HG03045 (cell line): ENCODE data around the gene SHH.

Experiments
- ATAC-seq: cut with Tn5 transposase; IDR thresholded peaks from one replicate; pipeline ENCODE4 v1.9.1; 2021; ENCODE audit warnings: mild to moderate bottlenecking, moderate library complexity; ENCODE audit not compliant: unreplicated experiment

The SHH gene

GRCh38 chr7:155794196-155794595 is 18.1 kb downstream of the SHH start:
- ATAC-seq: no peak

GRCh38 chr7:155793720-155794119 is 18.5 kb downstream of the SHH start:
- ATAC-seq: no peak

GRCh38 chr7:155792999-155793560 is 19.2 kb downstream of the SHH start:
- ATAC-seq: no peak

- ATAC-seq: no peak
Observed at GRCh38 chr7:155792315-155792960, 19.8 kb downstream of the SHH start.

GRCh38 chr7:155791836-155792235 is 20.4 kb downstream of the SHH start:
- ATAC-seq: no peak

GRCh38 chr7:155791214-155791737 is 21.0 kb downstream of the SHH start:
- no peak for ATAC-seq

GRCh38 chr7:155790666-155791065 is 21.6 kb downstream of the SHH start:
- ATAC-seq: no peak

GRCh38 chr7:155789001-155789725 is 23.1 kb downstream of the SHH start:
- no peak for ATAC-seq

GRCh38 chr7:155788616-155789000 is 23.7 kb downstream of the SHH start:
- no peak for ATAC-seq

GRCh38 chr7:155787171-155787851 is 25.0 kb downstream of the SHH start:
- ATAC-seq: no peak

GRCh38 chr7:155786491-155786890 is 25.8 kb downstream of the SHH start:
- ATAC-seq: no peak

- no peak for ATAC-seq
Observed at GRCh38 chr7:155785536-155785935, 26.7 kb downstream of the SHH start.

- no peak for ATAC-seq
Observed at GRCh38 chr7:155782466-155782865, 29.8 kb downstream of the SHH start.

- no peak for ATAC-seq
Observed at GRCh38 chr7:155781433-155781832, 30.8 kb downstream of the SHH start.

GRCh38 chr7:155780884-155781283 is 31.4 kb downstream of the SHH start:
- ATAC-seq: no peak

GRCh38 chr7:155778349-155778748 is 33.9 kb downstream of the SHH start:
- ATAC-seq: no peak

- ATAC-seq: no peak
Observed at GRCh38 chr7:155776606-155777005, 35.7 kb downstream of the SHH start.

- no peak for ATAC-seq
Observed at GRCh38 chr7:155775691-155776090, 36.6 kb downstream of the SHH start.

GRCh38 chr7:155774947-155775346 is 37.3 kb downstream of the SHH start:
- no peak for ATAC-seq

- ATAC-seq: no peak
Observed at GRCh38 chr7:155773531-155773930, 38.7 kb downstream of the SHH start.

- no peak for ATAC-seq
Observed at GRCh38 chr7:155770241-155770640, 42.0 kb downstream of the SHH start.

- ATAC-seq: no peak
Observed at GRCh38 chr7:155769701-155770100, 42.6 kb downstream of the SHH start.
